GM18520 (cell line): ENCODE results near the gene COX4I1.
A peak's percentile ranks its signal among the peaks of the same experiment; 100 is the strongest.

Experiments used
- ATAC-seq: cut with Tn5 transposase; IDR thresholded peaks from one replicate; pipeline ENCODE4 v1.9.1; 2021; ENCODE audit not compliant: unreplicated experiment

Gene COX4I1

GRCh38 chr16:85799497-85800320 lies at the start of gene COX4I1, which contains the start of gene EMC8:
Gene COX4I1, plus strand, starts transcription at chr16:85799695. Its CDS starts 1,511 bp downstream, at chr16:85801206.
Gene EMC8, minus strand, starts transcription at chr16:85799544. Its CDS starts 249 bp downstream, at chr16:85799295.
- peak; percentile 52 for ATAC-seq

GRCh38 chr16:85749771-85750145 lies 49.7 kb upstream of the COX4I1 start:
- ATAC-seq: no peak

- ATAC-seq: no peak
Observed at GRCh38 chr16:85750146-85750826, 49.2 kb upstream of the COX4I1 start.

GRCh38 chr16:85750827-85751697 lies 48.4 kb upstream of the COX4I1 start, which contains the start of gene C16orf74:
Gene C16orf74, minus strand, starts transcription at chr16:85751096. Its CDS starts 15,879 bp downstream, at chr16:85735217.
- ATAC-seq: no peak

- no peak for ATAC-seq
Observed at GRCh38 chr16:85751698-85752501, 47.6 kb upstream of the COX4I1 start.

GRCh38 chr16:85752511-85753420 lies 46.7 kb upstream of the COX4I1 start:
- ATAC-seq: no peak

- no peak for ATAC-seq
Observed at GRCh38 chr16:85753559-85753958, 45.9 kb upstream of the COX4I1 start.

- ATAC-seq: no peak
Observed at GRCh38 chr16:85753976-85754375, 45.5 kb upstream of the COX4I1 start.

- no peak for ATAC-seq
Observed at GRCh38 chr16:85754413-85754812, 45.1 kb upstream of the COX4I1 start.

GRCh38 chr16:85755929-85756768 lies 43.3 kb upstream of the COX4I1 start:
- peak; percentile 47 for ATAC-seq

- peak; percentile 32 for ATAC-seq
Observed at GRCh38 chr16:85757341-85757822, 42.1 kb upstream of the COX4I1 start.

- no peak for ATAC-seq
Observed at GRCh38 chr16:85759136-85759535, 40.4 kb upstream of the COX4I1 start.

GRCh38 chr16:85759631-85760419 lies 39.7 kb upstream of the COX4I1 start:
- ATAC-seq: no peak

GRCh38 chr16:85761861-85762260 lies 37.6 kb upstream of the COX4I1 start:
- no peak for ATAC-seq

GRCh38 chr16:85762970-85763369 lies 36.5 kb upstream of the COX4I1 start:
- ATAC-seq: no peak

- ATAC-seq: no peak
Observed at GRCh38 chr16:85763616-85764015, 35.9 kb upstream of the COX4I1 start.

GRCh38 chr16:85765211-85765610 lies 34.3 kb upstream of the COX4I1 start:
- ATAC-seq: no peak
